Heart right ventricle (tissue), 16 donors: Measurements from ENCODE around the gene CDK6. TPM values are rescaled to one million over a fixed set of nuclear protein-coding genes. Genes with fewer than 3 reads are reported as not detected.

ENCODE experiments used
- ATAC-seq, 8 donors: fragments of 200-7000 bp; cut with Tn5 transposase; one replicate each; pipeline ENCODE4 v1.9.1; 2020; ENCODE audit warnings: mild to moderate bottlenecking in 8 of 8, moderate library complexity in 8 of 8, moderate number of reproducible peaks in 1 of 8
- DNase-seq, 2 donors: peaks; one replicate each; pipeline ENCODE4 v3.0.0-alpha.2; 2020
- H3K27ac ChIP-seq, 10 donors: fragments of 200-600 bp; sonication (generic) in 2 of 10; one replicate each; pipeline versions ENCODE4 v1.5.0 to v1.8.0; 2020 to 2022; ENCODE audit warnings: mild to moderate bottlenecking in 3 of 10
- H3K27me3 ChIP-seq, 7 donors: fragments of 200-600 bp; one replicate each; pipeline ENCODE4 v1.8.0; 2021 to 2022; ENCODE audit warnings: mild to moderate bottlenecking in 2 of 7
- H3K36me3 ChIP-seq, 9 donors: fragments of 200-600 bp; sonication (generic) in 1 of 9; one replicate each; pipeline versions ENCODE4 v1.5.0 to v1.8.0; 2020 to 2022; ENCODE audit warnings: mild to moderate bottlenecking in 2 of 9
- H3K4me1 ChIP-seq, 9 donors: fragments of 200-600 bp; sonication (generic) in 1 of 9; one replicate each; pipeline versions ENCODE4 v1.5.0 to v1.8.0; 2020 to 2022; ENCODE audit warnings: mild to moderate bottlenecking in 4 of 9
- H3K4me3 ChIP-seq, 10 donors: fragments of 200-600 bp; sonication (generic) in 2 of 10; one replicate each; pipeline versions ENCODE4 v1.5.0 to v1.8.0; 2020 to 2022; ENCODE audit warnings: mild to moderate bottlenecking in 7 of 10, moderate library complexity in 2 of 10
- H3K9me3 ChIP-seq, 11 donors: fragments of 200-600 bp in 10 of 11; sonication (generic) in 2 of 11; one replicate each; pipeline versions ENCODE4 v1.5.0 to v1.8.0; 2013 to 2022; ENCODE audit warnings: mild to moderate bottlenecking in 2 of 11, control low read depth in 1 of 11, moderate library complexity in 1 of 11
- WGBS, 2 donors: extraction: QIAGEN DNeasy Blood & Tissue Kit; methylation state at CpG; one replicate each; pipeline ENCODE4 v1.1.7; 2013; ENCODE audit warnings: inconsistent platforms in 1 of 2; 5-methylcytosine and 5-hydroxymethylcytosine counted together
- intact Hi-C, 10 donors: fragments of 100-400 bp; cut with DNase I; formaldehyde crosslinking; loops; one replicate each; pipeline versions ENCODE4 v1.11.1 to v1.14.2; 2022
- polyA plus RNA-seq, 2 donors: library from polyadenylated mRNA; stranded (reverse); fragments of 200-250 nt; gene quantifications; one replicate each; pipeline ENCODE4 v1.2.3, GENCODE V29; 2013
- total RNA-seq, 10 donors: library from RNA; stranded (reverse); fragmentation: NEBNext Ultra II Directional in 3 of 10; extraction: Animal tissue kit (Norgen Biotek cat#: 25700) in 3 of 10; gene quantifications; one replicate each; pipeline versions ENCODE4 v1.2.1 to v1.2.4, GENCODE V29; 2021 to 2023
- TF ChIP-seq, protein P1 (sequence below), 9 donors: fragments of 200-600 bp; sonication (generic) in 2 of 9; IDR thresholded peaks; one replicate each; pipeline versions ENCODE4 v1.5.0 to v1.8.0; 2021 to 2022; ENCODE audit warnings: antibody characterized with exemption in 9 of 9, mild to moderate bottlenecking in 5 of 9, moderate library complexity in 1 of 9
- donor health status: Arrhythmogenic right ventricular cardiomyopathy.
- donor health status: ischemic (EF 13 %, LVEDD 7.1; RV severe dilation, severe dysfunction).
- donor health status: healthy with polysubstance abuse.
- donor health status: DM: no; HTN: yes; CAD: no.
- donor health status: DM: no; HTN: no; CAD: no.
- donor health status: ischemic (EF 25% LVEDD 6.9; RV normal size, moderate dysfunction).
- donor health status: ischemic (EF 25% LVEDD 5.7; RV mildly dilated, moderate dysfunction).
- donor health status: healthy.
- donor health status: DM: yes; HTN: yes; CAD: no.
- donor health status: Ischemic cardiomyopathy.
- donor health status: ischemic (EF 35%, LVEDD 5.7; RV mildly dilated, moderate dysfunction).
- donor health status: nonischemic (EF 11% LVEDD 7.7; RV severe dilation, severe dysfunction).
- donor health status: DM: yes; HTN: yes; CAD: no.
- donor health status: PGD.
- donor health status: ischemic (EF 29% LVEDD 5.4; RV normal size, mild dysfunction).
- donor health status: nonischemic (EF 23%, LVEDD 6.1; RV moderate dilation, normal function).

CDK6 gene
- total and polyA plus RNA-seq, 12 donors, result 2.6 to 31.5 (median 16.4) TPM

DNA sequence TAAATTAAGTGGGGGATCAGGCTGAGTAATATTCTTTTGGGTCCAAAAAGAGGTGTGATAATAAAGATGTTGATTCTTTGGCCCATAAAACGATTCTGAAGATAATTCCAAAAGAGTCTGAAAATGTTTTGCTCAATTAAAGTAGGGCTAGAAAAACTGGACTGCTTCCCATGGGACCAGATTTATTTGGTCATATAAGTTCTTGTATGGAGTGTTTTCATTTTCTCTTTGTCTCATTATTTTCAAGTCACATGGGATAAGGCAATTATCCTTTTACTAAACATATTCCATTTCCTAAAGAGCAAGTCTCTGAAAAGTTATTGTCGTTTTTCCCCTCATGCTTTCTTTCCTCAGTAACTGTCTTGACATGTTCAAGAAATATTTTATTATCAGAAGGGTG lies 41.5 kb downstream of the CDK6 start:
- WGBS, 2 donors, result 28 to 38% methylated on average over 2 of the region's 2 CpGs
- DNase-seq, result no peak
- intact Hi-C loops, result loop anchor here in 1 of 10 donors (5.0 kb wide), 1 partner anchor 78 kb away; no protein-coding TSS in a partner anchor
- Histone ChIP-seq H3K4me3 (no peak overlapping the region), H3K9me3 (no peaks in the 10 kb centered on the region), H3K36me3 (no peaks in the 10 kb centered on the region), H3K4me1 (peaks cover 0 to 76% (median 65%) of the 10 kb centered on the region in 9 donors), H3K27ac (peak overlapping the region in 3 of 10 donors; percentile 2 to 36 (median 26)), H3K27me3 (no peaks in the 10 kb centered on the region)
- ATAC-seq, result no peak
- TF ChIP-seq, protein P1, sequence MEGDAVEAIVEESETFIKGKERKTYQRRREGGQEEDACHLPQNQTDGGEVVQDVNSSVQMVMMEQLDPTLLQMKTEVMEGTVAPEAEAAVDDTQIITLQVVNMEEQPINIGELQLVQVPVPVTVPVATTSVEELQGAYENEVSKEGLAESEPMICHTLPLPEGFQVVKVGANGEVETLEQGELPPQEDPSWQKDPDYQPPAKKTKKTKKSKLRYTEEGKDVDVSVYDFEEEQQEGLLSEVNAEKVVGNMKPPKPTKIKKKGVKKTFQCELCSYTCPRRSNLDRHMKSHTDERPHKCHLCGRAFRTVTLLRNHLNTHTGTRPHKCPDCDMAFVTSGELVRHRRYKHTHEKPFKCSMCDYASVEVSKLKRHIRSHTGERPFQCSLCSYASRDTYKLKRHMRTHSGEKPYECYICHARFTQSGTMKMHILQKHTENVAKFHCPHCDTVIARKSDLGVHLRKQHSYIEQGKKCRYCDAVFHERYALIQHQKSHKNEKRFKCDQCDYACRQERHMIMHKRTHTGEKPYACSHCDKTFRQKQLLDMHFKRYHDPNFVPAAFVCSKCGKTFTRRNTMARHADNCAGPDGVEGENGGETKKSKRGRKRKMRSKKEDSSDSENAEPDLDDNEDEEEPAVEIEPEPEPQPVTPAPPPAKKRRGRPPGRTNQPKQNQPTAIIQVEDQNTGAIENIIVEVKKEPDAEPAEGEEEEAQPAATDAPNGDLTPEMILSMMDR (IDR thresholded peaks at IDR 0.05), result no peak

- Histone ChIP-seq H3K4me3 (no peak overlapping the region), H3K36me3 (no peaks in the 10 kb centered on the region), H3K27ac (no peak overlapping the region), H3K4me1 (peaks cover 0 to 71% (median 61%) of the 10 kb centered on the region in 9 donors), H3K27me3 (no peaks in the 10 kb centered on the region), H3K9me3 (peaks cover 0 to 3% (median 0%) of the 10 kb centered on the region in 11 donors)
- no peak for ATAC-seq
- WGBS, 2 donors, result 68 to 74% methylated on average over 4 of the region's 4 CpGs
- intact Hi-C loops, result loop anchor here in 1 of 10 donors (5.0 kb wide), 1 partner anchor 77 kb away; no protein-coding TSS in a partner anchor
- TF ChIP-seq, protein P1 (IDR thresholded peaks at IDR 0.05), result no peak
- no peak for DNase-seq
Observed at GRCh38 chr7:92794391-92794790, 42.0 kb downstream of the CDK6 start.

- no peak overlapping the region for H3K27ac ChIP-seq
- ATAC-seq (no peak), DNase-seq (no peak)
- intact Hi-C loops, result loop anchor here in 1 of 10 donors (5.0 kb wide), 1 partner anchor 76 kb away; no protein-coding TSS in a partner anchor
- TF ChIP-seq, protein P1 (IDR thresholded peaks at IDR 0.05), result no peak
- H3K4me3 ChIP-seq, result no peak overlapping the region
- H3K9me3 ChIP-seq, result peaks cover 0 to 9% (median 2%) of the 10 kb centered on the region in 11 donors
- peaks cover 0 to 65% (median 54%) of the 10 kb centered on the region in 9 donors for H3K4me1 ChIP-seq
- 93 to 100% methylated on average over 1 of the region's 1 CpG for WGBS, 2 donors
- no peaks in the 10 kb centered on the region for H3K36me3 ChIP-seq
- H3K27me3 ChIP-seq, result no peaks in the 10 kb centered on the region
Observed at GRCh38 chr7:92793656-92794205, 42.6 kb downstream of the CDK6 start.

- intact Hi-C loops, result loop anchor here in 1 of 10 donors (5.0 kb wide), 1 partner anchor 74 kb away; no protein-coding TSS in a partner anchor
- no peak overlapping the region for H3K4me3 ChIP-seq
- TF ChIP-seq, protein P1 (IDR thresholded peaks at IDR 0.05), result no peak
- peaks cover 0 to 52% (median 40%) of the 10 kb centered on the region in 9 donors for H3K4me1 ChIP-seq
- H3K27me3 ChIP-seq, result no peaks in the 10 kb centered on the region
- no peaks in the 10 kb centered on the region for H3K36me3 ChIP-seq
- no peak for DNase-seq
- peak in 2 of 8 donors; percentile 54 to 85 for ATAC-seq
- WGBS, 2 donors, result 54 to 58% methylated on average over 1 of the region's 1 CpG
- H3K27ac ChIP-seq, result no peak overlapping the region
- H3K9me3 ChIP-seq, result peaks cover 0 to 22% (median 4%) of the 10 kb centered on the region in 11 donors
Observed at GRCh38 chr7:92790992-92791391, 45.4 kb downstream of the CDK6 start.
